Neural cell (in vitro differentiated cells): ENCODE results near the gene CDR2. TPM values are rescaled to one million over a fixed set of nuclear protein-coding genes. Genes with fewer than 3 reads are reported as not detected.

ENCODE experiments used
- H2AFZ ChIP-seq: fragments of 200-600, 300-800 bp; sonication (generic), shearing (Covaris generic); 2 replicates; pipeline ENCODE4 v1.6.0; 2014; ENCODE audit warnings: low read depth, mild to moderate bottlenecking, antibody characterized with exemption, low read length, moderate library complexity
- H3F3A ChIP-seq: fragments of 200-600 bp; shearing (Covaris generic); 2 replicates; pipeline ENCODE4 v1.6.1; 2016; ENCODE audit warnings: mild to moderate bottlenecking, moderate library complexity, mixed read lengths, antibody characterized with exemption, low read length; ENCODE audit not compliant: insufficient read depth, poor library complexity, severe bottlenecking
- H3K27ac ChIP-seq: fragments of 200-600, 300-800 bp; sonication (generic), shearing (Covaris generic); 2 replicates; pipeline ENCODE4 v1.5.1; 2014; ENCODE audit warnings: mild to moderate bottlenecking, low read length, moderate library complexity
- H3K27me3 ChIP-seq: fragments of 300-800, 200-600 bp; sonication (generic), shearing (Covaris generic); 2 replicates; pipeline ENCODE4 v1.6.0; 2014; ENCODE audit warnings: mild to moderate bottlenecking, low read depth, low read length, moderate library complexity; ENCODE audit not compliant: insufficient read depth
- H3K36me3 ChIP-seq: fragments of 300-800, 200-600 bp; sonication (generic), shearing (Covaris generic); 2 replicates; pipeline ENCODE4 v1.5.1; 2014; ENCODE audit warnings: mild to moderate bottlenecking, antibody characterized with exemption, low read length, moderate library complexity; ENCODE audit not compliant: insufficient read depth
- H3K4me2 ChIP-seq: fragments of 300-800, 200-600 bp; sonication (generic), shearing (Covaris generic); 2 replicates; pipeline ENCODE4 v1.6.0; 2014; ENCODE audit warnings: mild to moderate bottlenecking, low read length
- H3K4me3 ChIP-seq: fragments of 300-800, 200-600 bp; sonication (generic), shearing (Covaris generic); 2 replicates; pipeline ENCODE4 v1.5.1; 2014; ENCODE audit warnings: mild to moderate bottlenecking, low read length, moderate library complexity
- H3K79me2 ChIP-seq: fragments of 200-600 bp; shearing (Covaris generic); replicated peaks from 2 replicates; pipeline ENCODE4 v1.6.0; 2014; ENCODE audit warnings: mild to moderate bottlenecking, low read length, moderate library complexity; ENCODE audit not compliant: insufficient read depth
- H3K9ac ChIP-seq: fragments of 300-800, 200-600 bp; sonication (generic), shearing (Covaris generic); 2 replicates; pipeline ENCODE4 v1.6.1; 2016; ENCODE audit warnings: mild to moderate bottlenecking, low read length, mixed read lengths
- H3K9me2 ChIP-seq: fragments of 200-600 bp; shearing (Covaris generic); 2 replicates; pipeline ENCODE4 v1.6.1; 2016; ENCODE audit warnings: mild to moderate bottlenecking, low read length, mixed read lengths; ENCODE audit not compliant: insufficient read depth
- H3K9me3 ChIP-seq: fragments of 200-600, 300-800 bp; sonication (generic), shearing (Covaris generic); 2 replicates; pipeline ENCODE4 v1.6.1; 2016; ENCODE audit warnings: mild to moderate bottlenecking, mixed run types, low read length, moderate library complexity, mixed read lengths
- H4K20me1 ChIP-seq: fragments of 200-600 bp; shearing (Covaris generic); 2 replicates; pipeline ENCODE4 v1.6.1; 2016; ENCODE audit warnings: mild to moderate bottlenecking, mixed run types; ENCODE audit not compliant: insufficient read depth
- CTCF ChIP-seq: fragments of 450-650 bp; IDR thresholded peaks from 2 replicates; pipeline ENCODE4 v1.5.1; 2014; ENCODE audit warnings: antibody characterized with exemption, mild to moderate bottlenecking, moderate library complexity; ENCODE audit not compliant: poor library complexity, severe bottlenecking
- EZH2 ChIP-seq: fragments of 200-600, 300-800 bp; shearing (Covaris generic), sonication (generic); IDR thresholded peaks from 2 replicates; pipeline ENCODE4 v1.6.1; 2014; ENCODE audit warnings: antibody characterized with exemption, low read length, borderline replicate concordance, mild to moderate bottlenecking; ENCODE audit not compliant: insufficient read depth, poor library complexity, severe bottlenecking
- MXI1 ChIP-seq: fragments of 450-650 bp; conservative IDR thresholded peaks from 2 replicates; pipeline ENCODE4 v1.6.1; 2014; ENCODE audit warnings: antibody characterized with exemption, mild to moderate bottlenecking; ENCODE audit not compliant: poor library complexity, severe bottlenecking
- POLR2AphosphoS5 ChIP-seq: IDR thresholded peaks from 2 replicates; pipeline ENCODE4 v1.6.1; 2012
- RAD21 ChIP-seq: fragments of 450-650 bp; conservative IDR thresholded peaks from 2 replicates; pipeline ENCODE4 v1.6.1; 2014; ENCODE audit warnings: antibody characterized with exemption, mild to moderate bottlenecking, moderate library complexity
- REST ChIP-seq: IDR thresholded peaks from 2 replicates; pipeline ENCODE4 v1.6.1; 2012; ENCODE audit warnings: borderline replicate concordance
- SMC3 ChIP-seq: fragments of 450-650 bp; conservative IDR thresholded peaks from 2 replicates; pipeline ENCODE4 v1.6.1; 2014; ENCODE audit warnings: antibody characterized with exemption, mild to moderate bottlenecking, moderate library complexity; ENCODE audit not compliant: poor library complexity
- TAF1 ChIP-seq: IDR thresholded peaks from 2 replicates; pipeline ENCODE4 v1.6.1; 2012; ENCODE audit warnings: low read depth
- polyA plus RNA-seq: library from polyadenylated mRNA; depleted of rRNA; stranded (reverse); fragments of >200 nt; gene quantifications from 2 replicates; pipeline ENCODE4 v1.2.3, GENCODE V29; 2014

Gene CDR2
- polyA plus RNA-seq, 1 donor from 2014 or later: 17.8 TPM

- TF ChIP-seq CTCF: no peak
- no peak for TF ChIP-seq TAF1
- no peak for TF ChIP-seq EZH2
- no peak for TF ChIP-seq RAD21
- Histone ChIP-seq H3K27ac (no peak overlapping the region), H3K9ac (no peak overlapping the region), H3K9me2 (no peaks in the 10 kb centered on the region), H2AFZ (no peak overlapping the region), H3K4me2 (no peak overlapping the region), H3K79me2 (no peaks in the 10 kb centered on the region), H3K36me3 (peaks cover 9% of the 10 kb centered on the region), H3K4me3 (no peak overlapping the region), H3F3A (no peaks in the 10 kb centered on the region), H3K9me3 (no peaks in the 10 kb centered on the region), H4K20me1 (no peaks in the 10 kb centered on the region), H3K27me3 (no peaks in the 10 kb centered on the region)
These were observed 40.9 kb downstream of the CDR2 start for GRCh38 chr16:22333457-22333994.

GRCh38 chr16:22330326-22330725 is 44.1 kb downstream of the CDR2 start:
- TF ChIP-seq SMC3: no peak
- no peak for TF ChIP-seq MXI1
- TF ChIP-seq RAD21: no peak
- no peak for TF ChIP-seq CTCF
- TF ChIP-seq REST: no peak
- no peak for TF ChIP-seq POLR2AphosphoS5
- TF ChIP-seq TAF1: no peak
- H3K4me2 ChIP-seq: no peak overlapping the region
- H3K27ac ChIP-seq: no peak overlapping the region
- H3K9ac ChIP-seq: no peak overlapping the region
- H4K20me1 ChIP-seq: no peaks in the 10 kb centered on the region
- H3K4me3 ChIP-seq: no peak overlapping the region
- no peaks in the 10 kb centered on the region for H3F3A ChIP-seq
- H3K9me3 ChIP-seq: no peaks in the 10 kb centered on the region
- no peaks in the 10 kb centered on the region for H3K27me3 ChIP-seq
- no peak overlapping the region for H2AFZ ChIP-seq
- no peaks in the 10 kb centered on the region for H3K9me2 ChIP-seq
- no peaks in the 10 kb centered on the region for H3K79me2 ChIP-seq
- H3K36me3 ChIP-seq: no peaks in the 10 kb centered on the region
